22Rv1 (cell line): ENCODE results near the gene ELAC1.

Experiments
- CTCF ChIP-seq: fragments of 450-650 bp; IDR thresholded peaks from 2 replicates; pipeline ENCODE4 v1.5.1; 2017; ENCODE audit warnings: mild to moderate bottlenecking
- ZFX ChIP-seq: fragments of 450-650 bp; IDR thresholded peaks from 2 replicates; pipeline ENCODE4 v1.6.1; 2017; ENCODE audit warnings: antibody characterized with exemption, borderline replicate concordance

DNA sequence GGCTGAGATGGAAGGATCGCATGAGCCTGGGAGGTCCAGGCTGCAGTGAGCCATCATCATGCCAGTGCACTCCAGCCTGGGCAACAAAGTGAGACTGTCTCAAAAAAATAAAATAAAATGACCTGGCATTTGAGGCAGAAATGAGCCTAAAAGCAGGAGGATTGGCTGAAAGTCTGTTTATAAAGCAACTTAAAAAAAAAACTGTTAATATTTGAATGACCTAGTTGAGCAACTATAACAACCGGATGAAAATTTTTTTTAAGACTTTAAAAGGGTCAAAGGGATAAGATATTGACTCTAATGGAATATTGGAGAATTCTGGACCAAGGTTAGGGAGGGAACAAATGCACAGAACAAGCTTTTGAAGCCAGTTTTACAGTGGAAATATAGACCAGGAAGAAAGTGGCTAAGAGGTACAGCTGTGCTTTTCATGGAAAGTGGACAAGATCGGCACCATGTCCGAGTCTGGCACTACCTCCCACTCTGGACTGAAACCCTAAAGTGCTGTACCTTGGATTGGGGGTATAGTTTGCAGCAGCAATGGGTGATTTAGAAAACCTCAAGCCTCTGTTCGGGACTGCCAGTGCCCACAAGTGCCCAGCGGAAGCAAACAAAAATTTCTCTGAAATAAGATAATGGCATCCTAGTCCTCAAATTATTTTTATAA is 33.2 kb upstream of the ELAC1 start:
- TF ChIP-seq CTCF, result no peak
- no peak for TF ChIP-seq ZFX
